Cardiac muscle cell (in vitro differentiated cells and primary cell): ENCODE data around the gene ALS2. TPM values are rescaled to one million over a fixed set of nuclear protein-coding genes. Genes with fewer than 3 reads are reported as not detected.

Experiments
- DNase-seq, 2 donors: peaks; one replicate each; pipeline versions ENCODE4 v3.0.0 to v3.0.0-alpha.2; 2010 to 2017; ENCODE audit warnings: low read depth in 1 of 2, low spot score in 1 of 2
- H3K27ac ChIP-seq: fragments of 200-600 bp; sonication (generic); 2 replicates; pipeline ENCODE4 v1.5.1; 2016
- H3K27me3 ChIP-seq: fragments of 200-600 bp; sonication (generic); 2 replicates; pipeline ENCODE4 v1.6.0; 2016; ENCODE audit warnings: control low read depth
- H3K36me3 ChIP-seq: fragments of 200-600 bp; sonication (generic); 2 replicates; pipeline ENCODE4 v1.5.1; 2016; ENCODE audit warnings: control low read depth
- H3K4me1 ChIP-seq: fragments of 200-600 bp; sonication (generic); 2 replicates; pipeline ENCODE4 v1.8.1; 2017; ENCODE audit warnings: low read depth, mild to moderate bottlenecking, mixed run types
- H3K4me3 ChIP-seq: fragments of 200-600 bp; sonication (generic); 2 replicates; pipeline ENCODE4 v1.5.1; 2016; ENCODE audit warnings: mild to moderate bottlenecking
- H3K9me3 ChIP-seq: fragments of 200-600 bp; sonication (generic); 2 replicates; pipeline ENCODE4 v1.5.1; 2017; ENCODE audit warnings: low read depth, mild to moderate bottlenecking, control low read depth
- polyA plus RNA-seq: library from polyadenylated mRNA; unstranded; fragments of >200 nt; fragmentation: Nextera tagmentation; extraction: Ambion mirVana; gene quantifications from 2 replicates; pipeline ENCODE4 v1.2.1, GENCODE V29; 2016
- total RNA-seq: library from RNA; depleted of rRNA; stranded (reverse); fragments of >200 nt; gene quantifications from 2 replicates; pipeline ENCODE4 v1.2.3, GENCODE V29; 2016
- TF ChIP-seq, protein P1 (sequence below): IDR thresholded peaks from 2 replicates; pipeline ENCODE4 v1.5.1; 2012; ENCODE audit warnings: low read depth, mild to moderate bottlenecking, low read length

Gene ALS2
- total and polyA plus RNA-seq, 2 experiments from 2014 or later = 12.1 to 24.2 TPM

DNA sequence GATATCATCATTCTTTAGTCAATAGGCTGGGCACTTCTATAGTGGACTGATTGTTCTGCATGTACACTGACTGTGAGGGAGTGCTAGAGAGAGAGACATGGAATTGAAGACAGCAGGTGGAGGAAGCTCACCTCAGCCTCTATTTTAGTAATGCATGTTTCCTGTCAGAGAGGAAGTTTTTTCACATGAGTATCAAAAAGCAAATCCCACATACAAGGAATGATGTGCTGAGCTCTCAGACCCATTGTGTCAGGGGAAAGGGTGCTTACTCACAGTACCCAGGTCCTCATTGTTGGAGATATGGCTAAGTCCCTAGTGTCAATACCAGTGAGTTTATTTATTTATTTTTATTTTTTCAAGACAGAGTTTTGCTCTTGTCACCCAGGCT, 15.7 kb upstream of the ALS2 start:
- no peak for DNase-seq
- Histone ChIP-seq H3K27me3 (no peaks in the 10 kb centered on the region), H3K36me3 (no peaks in the 10 kb centered on the region), H3K4me1 (no peaks in the 10 kb centered on the region), H3K9me3 (no peaks in the 10 kb centered on the region), H3K4me3 (no peak overlapping the region), H3K27ac (no peak overlapping the region)
- TF ChIP-seq, protein P1, sequence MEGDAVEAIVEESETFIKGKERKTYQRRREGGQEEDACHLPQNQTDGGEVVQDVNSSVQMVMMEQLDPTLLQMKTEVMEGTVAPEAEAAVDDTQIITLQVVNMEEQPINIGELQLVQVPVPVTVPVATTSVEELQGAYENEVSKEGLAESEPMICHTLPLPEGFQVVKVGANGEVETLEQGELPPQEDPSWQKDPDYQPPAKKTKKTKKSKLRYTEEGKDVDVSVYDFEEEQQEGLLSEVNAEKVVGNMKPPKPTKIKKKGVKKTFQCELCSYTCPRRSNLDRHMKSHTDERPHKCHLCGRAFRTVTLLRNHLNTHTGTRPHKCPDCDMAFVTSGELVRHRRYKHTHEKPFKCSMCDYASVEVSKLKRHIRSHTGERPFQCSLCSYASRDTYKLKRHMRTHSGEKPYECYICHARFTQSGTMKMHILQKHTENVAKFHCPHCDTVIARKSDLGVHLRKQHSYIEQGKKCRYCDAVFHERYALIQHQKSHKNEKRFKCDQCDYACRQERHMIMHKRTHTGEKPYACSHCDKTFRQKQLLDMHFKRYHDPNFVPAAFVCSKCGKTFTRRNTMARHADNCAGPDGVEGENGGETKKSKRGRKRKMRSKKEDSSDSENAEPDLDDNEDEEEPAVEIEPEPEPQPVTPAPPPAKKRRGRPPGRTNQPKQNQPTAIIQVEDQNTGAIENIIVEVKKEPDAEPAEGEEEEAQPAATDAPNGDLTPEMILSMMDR = no peak

DNA sequence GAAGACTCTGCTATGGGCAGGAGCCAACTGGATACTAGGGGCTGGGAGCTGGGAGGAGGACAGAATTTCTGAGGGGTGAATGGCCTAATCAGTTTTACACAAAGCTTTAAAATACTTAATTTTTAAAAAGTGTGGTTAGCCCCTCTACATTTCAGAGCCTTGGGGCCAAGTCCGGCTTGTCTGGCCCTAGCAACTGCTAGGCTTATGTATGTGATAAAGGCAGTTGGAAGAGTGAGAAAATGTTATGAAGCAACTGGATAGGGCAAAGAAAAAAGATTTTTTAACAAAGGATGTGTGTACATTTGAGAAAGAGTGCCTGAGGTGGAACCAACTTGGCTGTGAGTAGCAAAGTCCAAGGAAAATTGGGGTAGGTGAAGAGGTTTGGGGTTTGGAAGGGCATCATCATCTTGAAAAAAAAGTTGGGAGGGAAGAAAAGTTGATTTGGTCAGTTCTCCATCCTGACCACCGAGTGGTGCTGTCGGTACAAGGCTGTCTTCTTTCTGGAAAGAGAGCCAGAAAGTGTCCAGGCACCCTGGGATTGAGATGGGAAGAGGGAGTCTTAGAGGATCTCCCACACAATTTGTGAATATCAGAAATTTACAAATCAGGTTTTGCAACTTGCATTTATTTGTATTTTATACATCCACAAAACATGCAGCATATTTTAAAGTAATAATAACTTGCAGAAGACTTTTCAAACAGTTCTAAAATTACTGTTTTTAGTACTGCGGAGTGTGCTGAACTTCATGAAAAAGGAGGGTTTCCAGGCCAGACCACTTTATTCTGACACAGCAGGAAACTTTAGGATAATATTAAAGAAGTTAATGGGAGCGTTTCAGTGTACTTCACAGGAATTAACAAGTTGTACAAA, 15.1 kb upstream of the ALS2 start:
- Histone ChIP-seq H3K4me3 (no peak overlapping the region), H3K4me1 (no peaks in the 10 kb centered on the region), H3K36me3 (no peaks in the 10 kb centered on the region), H3K9me3 (no peaks in the 10 kb centered on the region), H3K27me3 (no peaks in the 10 kb centered on the region), H3K27ac (no peak overlapping the region)
- TF ChIP-seq, protein P1 = peak; percentile 73
- DNase-seq = peak; percentile 62 to 69

DNA sequence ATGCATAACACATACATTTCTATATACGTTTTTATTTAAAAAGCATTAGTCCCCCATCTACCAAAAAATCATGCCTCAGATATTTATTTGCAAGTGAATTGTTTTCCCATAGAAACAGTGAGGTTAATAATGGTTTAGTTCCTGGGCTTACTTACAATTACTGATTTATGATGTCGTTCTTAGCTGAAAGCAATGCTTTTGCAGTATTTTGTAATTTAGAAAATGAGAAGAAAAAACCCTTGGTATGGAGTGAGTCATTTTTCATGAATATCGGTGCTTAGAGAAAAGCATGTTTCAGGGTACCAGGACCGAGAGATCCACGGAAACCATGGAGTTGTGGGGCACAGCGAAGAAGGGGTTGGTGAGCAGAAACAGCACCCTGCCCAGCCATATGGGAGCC, 13.6 kb upstream of the ALS2 start:
- H3K27me3 ChIP-seq = no peaks in the 10 kb centered on the region
- TF ChIP-seq, protein P1 = no peak
- no peaks in the 10 kb centered on the region for H3K36me3 ChIP-seq
- DNase-seq = no peak
- H3K4me3 ChIP-seq = no peak overlapping the region
- no peak overlapping the region for H3K27ac ChIP-seq
- H3K9me3 ChIP-seq = no peaks in the 10 kb centered on the region
- H3K4me1 ChIP-seq = no peaks in the 10 kb centered on the region

DNA sequence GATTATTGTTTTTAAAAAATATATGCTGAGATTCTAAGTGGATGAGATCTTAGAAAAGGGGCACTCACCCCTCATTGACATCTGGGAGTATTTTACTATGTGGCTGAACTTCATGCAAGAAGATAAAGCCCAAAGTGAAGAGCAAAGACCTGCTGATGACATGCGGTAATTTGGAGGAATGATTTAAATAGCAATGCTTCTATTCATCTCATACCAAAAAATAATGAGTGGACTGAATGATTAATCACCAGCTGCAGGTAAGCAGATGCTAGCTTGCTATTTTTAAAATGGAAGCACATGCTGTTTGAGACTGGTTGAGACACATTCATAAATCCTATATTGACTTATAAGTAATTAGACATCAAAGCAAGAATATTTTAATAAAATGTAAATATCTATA, 12.9 kb upstream of the ALS2 start:
- H3K27ac ChIP-seq = no peak overlapping the region
- no peaks in the 10 kb centered on the region for H3K27me3 ChIP-seq
- H3K9me3 ChIP-seq = no peaks in the 10 kb centered on the region
- H3K36me3 ChIP-seq = no peaks in the 10 kb centered on the region
- no peaks in the 10 kb centered on the region for H3K4me1 ChIP-seq
- TF ChIP-seq, protein P1 = no peak
- H3K4me3 ChIP-seq = no peak overlapping the region
- DNase-seq = no peak

DNA sequence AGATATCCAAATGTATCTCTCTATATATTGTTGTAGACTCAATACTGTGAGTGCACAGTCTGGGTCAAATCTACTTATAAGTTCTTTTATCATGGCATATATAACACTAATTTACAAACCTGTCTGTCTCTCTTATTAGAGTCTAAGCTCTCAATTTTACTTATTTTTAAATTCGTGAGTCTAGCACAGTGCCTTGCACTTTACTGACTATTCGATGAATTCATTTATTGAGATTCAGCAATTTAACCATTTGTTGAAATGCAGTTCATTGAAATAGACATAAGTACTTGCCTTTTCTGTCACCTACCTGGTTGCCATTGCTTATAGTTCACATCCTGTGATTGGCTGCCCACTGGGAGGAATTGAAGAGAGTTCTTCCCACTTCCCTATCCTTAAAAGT, 10.3 kb upstream of the ALS2 start:
- Histone ChIP-seq H3K27ac (no peak overlapping the region), H3K9me3 (no peaks in the 10 kb centered on the region), H3K4me1 (no peaks in the 10 kb centered on the region), H3K4me3 (no peak overlapping the region), H3K36me3 (no peaks in the 10 kb centered on the region), H3K27me3 (no peaks in the 10 kb centered on the region)
- no peak for DNase-seq
- TF ChIP-seq, protein P1 = no peak
